Activated CD8-positive, alpha-beta memory T cell treated with anti-CD3 and anti-CD28 coated beads, Interleukin-2, amount 50 U/mL, for 24 hours (primary cell): ENCODE measurements around the gene DUS3L.
A peak's percentile ranks its signal among the peaks of the same experiment; 100 is the strongest.

Experiments used
- DNase-seq: peaks from one replicate; pipeline ENCODE4 v3.0.0-alpha.2; 2020; ENCODE audit errors: extremely low read depth

Gene DUS3L

DNA sequence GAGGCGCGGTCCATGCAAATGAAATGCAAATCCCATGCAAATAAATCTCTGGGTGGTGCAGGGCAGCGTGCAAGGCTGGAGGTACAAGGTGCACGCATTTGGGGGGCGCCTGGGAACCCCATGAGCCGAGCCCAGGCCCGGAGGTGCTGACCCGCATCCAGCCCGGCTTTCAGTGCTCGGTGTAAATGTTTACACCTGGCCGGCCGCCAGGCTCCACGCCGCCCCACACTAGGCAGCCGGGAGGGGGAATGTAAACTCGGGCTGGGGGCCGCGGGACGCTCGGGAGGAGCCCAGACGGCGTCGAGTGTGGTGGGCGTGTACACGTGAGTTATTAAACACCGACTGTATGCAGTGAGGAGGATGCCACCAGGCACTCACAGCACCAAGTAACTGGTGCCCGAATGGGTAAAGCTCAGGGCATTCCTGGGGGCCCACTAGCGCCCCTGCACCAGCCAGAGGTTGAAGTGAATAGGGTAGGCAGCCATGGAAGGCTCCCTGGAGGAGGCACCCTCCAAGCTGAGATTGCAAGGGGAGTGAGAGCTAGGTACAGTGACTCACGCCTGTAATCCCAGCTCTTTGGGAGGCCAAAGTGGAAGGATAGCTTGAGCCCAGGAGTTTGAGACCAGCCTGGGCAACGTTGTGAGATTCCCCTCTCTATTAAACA, 31.4 kb upstream of the DUS3L start:
- DNase-seq: no peak

DNA sequence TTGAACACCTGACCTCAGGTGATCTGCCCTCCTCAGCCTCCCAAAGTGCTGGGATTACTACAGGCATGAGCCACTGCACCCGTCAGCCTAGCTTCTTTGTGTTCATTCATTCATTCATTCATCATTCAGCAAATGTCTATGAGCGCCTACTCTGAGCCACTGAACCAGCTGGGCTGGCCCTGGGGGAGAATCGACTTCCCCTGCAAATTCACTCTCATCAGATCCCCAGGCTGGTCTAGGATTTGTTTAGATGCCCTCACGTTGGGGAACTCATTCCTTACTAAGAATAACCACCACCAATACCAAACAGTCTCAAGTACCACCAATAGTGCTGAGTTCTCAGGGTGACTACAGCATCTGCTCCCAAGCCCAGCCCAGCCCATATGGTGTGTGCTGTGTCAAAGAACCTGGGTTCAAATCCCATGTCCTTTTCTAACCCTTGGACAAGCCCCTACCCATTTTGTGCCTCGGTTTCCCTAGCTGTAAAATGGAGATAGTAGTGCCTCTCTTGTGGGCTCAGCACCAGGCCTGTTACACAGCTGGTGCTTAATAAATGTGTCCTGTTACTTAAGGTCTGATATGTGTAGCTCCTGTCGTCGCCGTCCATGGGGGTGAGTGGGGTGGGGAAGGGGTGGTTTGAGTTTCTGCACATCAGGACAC, 30.7 kb upstream of the DUS3L start:
- DNase-seq: no peak

DNA sequence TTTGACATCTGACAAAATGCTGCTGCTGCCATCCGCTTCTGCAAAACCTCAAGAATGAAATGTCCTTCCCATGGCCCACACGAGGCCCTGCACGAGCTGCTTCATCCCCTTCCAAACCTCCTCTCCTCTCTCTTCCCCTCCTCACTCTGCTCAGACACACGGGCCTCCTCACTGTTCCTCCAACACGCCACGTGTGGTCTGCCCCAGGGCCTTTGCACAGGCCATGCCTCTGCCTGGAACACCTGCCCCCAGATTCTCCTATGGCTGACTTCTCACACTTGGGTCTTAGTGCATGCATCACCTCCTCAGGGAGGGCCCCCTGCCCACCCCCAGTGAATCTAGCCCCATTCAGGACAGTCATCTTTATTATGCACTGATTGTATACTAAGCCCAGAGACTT, 29.8 kb upstream of the DUS3L start:
- DNase-seq: no peak

DNA sequence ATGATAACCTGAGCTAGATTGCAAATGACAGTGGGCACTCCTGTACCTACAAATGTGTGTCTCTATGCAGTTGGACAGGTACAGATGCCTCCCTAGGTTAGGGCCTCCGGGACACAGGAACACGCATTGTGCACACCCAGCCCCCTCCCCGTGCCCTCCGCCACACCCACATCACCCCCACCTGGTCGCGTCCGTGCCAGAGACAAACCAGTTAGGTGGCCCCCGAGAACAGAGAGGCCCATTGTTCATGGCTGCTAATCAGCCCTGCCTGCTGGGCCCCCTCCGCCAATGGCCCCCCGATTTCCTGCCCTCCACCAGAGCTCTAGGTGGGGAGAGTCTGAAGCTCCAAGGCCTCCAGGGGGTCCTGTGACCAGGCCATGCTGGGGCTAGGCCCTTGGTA, 27.6 kb upstream of the DUS3L start:
- no peak for DNase-seq

DNA sequence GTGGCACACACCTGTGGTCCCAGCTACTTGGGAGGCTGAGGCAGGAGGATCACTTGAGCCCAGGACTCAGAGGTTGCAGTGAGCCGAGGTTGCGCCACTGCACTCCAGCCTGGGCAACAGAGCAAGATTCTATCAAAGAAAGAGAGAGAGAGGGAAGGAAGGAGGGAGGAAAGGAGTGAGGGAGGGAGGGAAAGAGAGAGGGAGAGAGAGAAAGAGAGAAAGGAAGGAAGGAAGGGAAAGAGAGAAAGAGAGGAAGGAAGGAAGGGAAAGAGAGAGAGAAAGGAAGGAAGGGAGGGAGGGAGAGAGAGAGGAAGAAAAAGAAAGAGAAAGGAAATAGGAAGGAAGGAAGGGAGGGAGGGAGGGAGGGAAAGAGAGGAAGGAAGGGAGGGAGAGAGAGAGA, 26.3 kb upstream of the DUS3L start:
- DNase-seq: no peak

DNA sequence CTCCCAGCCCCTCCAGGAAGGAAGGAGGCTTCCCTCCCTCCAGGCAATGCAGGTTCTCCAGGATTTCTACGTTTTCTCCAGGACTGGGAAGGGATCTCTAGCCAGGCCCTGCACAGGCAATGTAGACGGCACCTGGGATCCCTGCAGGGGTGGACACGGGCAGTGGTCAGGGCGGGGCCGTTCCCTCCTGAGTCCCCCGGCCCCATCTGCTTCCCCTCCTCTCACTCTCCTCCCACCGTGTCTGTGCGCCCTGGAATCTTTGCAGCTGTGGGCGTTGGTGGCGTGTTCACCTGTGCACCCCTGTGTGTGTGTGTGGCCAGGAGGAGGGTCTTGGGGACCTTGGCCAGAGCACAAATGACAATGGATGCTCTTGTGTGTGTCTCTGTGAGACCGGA, 23.9 kb upstream of the DUS3L start:
- no peak for DNase-seq

DNA sequence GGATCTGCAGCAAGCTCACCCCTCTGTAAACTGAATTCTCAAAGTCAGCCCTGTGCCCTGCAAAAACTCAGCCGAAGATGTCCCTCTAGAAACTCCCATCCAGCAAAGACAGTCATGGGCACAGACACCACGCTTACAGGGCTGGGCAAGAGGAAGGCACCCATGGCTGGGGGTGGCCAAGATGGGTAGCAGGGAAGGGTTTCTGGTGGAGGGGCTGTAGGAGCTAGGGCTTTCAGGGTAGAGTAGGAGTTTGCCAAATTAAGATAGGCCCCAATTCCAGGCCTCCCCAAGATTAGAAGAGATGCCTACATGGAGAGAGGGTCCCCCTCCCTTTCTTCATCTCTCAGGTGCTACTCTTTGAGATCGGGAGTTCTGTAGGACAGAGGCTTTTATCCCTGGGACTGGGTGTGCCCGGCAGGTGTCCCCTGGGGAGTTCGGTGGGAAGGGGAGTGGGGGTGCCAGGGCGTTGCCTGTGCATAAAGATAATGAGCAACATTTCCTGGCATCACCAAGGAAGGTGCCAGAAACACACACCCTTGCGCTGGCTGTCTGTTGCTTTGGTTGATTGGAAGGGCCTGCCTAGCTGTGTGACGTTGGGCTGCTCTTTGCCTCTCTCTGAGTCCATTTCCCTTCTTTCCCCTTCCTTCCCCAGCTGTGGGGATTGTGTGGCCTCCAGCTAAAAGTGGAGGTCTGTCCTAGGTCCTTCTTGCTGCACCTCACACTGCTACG, 23.3 kb upstream of the DUS3L start:
- no peak for DNase-seq

DNA sequence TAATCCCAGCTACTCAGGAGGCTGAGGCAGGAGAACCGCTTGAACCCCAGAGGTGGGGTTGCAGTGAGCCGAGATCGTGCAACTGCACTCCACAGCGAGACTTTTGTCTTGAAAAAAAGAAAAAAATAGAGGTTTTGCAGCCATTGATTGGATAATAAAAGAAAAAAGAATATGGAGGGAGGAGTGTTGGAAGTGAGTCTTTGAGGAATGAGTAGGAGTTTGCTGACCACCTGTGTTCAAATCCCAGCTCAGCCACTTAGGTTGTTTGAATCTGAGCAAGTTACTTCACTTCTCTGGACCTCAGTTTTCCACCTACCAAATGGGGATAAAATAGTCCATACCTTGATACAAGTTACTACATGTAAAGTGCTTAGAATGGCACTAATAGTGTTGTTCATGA, 20.2 kb upstream of the DUS3L start:
- DNase-seq: no peak

DNA sequence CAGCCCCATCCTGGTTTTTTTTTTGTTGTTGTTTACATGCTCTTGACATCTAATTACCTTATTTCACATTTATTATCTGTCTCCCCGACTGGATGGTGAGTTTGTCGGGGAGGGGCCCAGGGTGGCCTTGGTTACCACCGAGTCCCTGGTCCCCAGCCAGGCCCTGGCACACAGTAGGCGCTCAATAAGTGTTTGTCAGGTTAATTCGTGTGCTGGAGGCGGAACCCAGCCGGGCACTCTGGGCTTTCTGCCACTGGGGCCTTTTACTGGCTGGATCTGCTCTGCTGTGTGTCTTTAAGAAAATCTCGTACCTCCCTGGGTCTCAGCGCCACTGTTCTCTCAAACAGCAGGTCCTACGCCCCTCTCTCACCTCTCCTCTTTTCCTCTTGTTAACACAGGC, 18.5 kb upstream of the DUS3L start:
- DNase-seq: no peak

DNA sequence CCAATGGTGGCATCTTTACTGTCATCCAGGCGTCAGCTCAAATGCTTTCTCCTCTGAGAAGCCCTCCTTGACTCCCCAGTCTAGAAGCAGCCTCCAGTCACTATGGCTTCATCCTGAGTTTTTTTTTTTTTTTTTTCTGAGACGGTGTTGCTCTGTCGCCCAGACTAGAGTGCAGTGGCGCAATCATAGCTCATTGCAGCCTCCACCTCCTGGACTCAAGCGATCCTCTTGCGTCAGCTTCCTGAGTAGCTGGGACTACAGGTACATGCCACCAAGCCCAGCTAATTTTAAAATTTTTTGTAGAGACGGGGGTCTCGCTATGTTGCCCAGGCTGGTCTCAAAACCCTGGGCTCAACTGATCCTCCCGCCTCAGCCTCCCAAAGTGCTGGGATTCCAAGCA, 18.1 kb upstream of the DUS3L start:
- no peak for DNase-seq

DNA sequence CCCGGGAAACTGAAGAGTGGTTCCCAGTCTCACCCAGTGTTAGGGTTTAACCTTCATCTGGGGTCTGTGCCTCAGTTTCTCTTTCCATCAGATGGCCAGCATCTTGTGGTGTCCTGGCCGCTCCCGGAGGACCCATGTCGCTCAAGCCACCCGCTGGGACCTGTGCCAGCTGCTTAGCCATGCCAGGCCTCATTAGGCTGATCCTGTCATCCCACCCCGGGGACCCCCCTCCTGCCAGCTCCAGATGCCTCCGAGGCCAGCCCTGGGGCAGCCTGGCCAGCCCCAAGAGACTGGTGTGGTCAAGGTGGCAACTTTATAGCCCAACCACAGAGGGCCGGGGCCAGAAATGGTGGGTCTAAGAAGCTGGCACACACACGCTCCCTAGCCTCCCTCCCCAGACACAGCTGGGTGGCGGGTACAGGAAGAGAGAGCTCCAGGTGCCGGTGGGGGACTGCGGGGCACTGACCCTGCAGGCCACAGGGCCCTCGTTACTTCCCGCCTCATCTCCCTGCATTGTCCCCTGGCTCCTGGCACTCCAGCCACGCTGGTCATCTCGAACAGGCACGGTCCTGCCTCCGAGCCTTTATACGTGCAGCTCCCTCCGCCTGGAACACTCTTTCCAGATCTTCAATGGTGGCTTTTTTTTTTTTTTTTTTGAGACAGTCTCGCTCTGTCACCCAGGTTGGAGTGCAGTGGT, 17.3 kb upstream of the DUS3L start:
- DNase-seq: no peak

DNA sequence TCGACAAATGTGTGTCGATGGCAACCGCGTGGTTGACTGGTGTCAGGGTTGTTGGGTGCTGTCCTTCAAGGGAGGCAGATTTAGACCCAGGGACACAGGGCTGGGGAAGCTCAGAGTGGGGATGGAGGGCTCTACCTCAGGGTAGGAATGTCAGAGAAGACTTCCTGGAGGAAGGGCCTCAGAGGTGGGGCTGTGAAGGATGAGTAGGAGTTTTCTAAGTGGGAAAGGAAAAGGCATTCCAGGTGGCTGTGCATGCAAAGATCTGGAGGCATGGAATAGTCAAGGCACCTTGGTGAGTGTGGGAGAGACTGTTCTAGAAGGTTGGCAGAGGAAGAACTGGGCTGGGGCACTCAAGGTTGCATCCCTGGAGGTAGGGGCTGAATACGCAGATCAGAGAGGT, 15.9 kb upstream of the DUS3L start:
- DNase-seq: no peak

DNA sequence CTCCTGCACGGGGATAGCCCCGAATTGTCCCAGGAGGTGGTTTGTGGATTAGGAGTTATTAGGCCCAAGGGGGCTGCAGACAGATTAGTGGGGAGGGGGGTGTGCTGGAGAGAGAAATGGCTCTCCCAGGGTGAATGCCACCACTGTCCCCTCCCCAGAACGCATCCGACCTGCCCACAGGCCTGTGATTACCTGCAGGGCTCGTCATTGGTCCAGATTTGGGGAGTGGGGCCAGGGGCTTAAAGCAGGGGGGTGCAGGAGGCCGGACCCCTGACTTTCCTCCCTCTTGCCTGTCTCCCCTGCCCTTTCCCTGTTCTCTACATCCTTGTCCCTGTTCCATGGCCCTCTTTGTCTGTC, 15.1 kb upstream of the DUS3L start:
- no peak for DNase-seq

DNA sequence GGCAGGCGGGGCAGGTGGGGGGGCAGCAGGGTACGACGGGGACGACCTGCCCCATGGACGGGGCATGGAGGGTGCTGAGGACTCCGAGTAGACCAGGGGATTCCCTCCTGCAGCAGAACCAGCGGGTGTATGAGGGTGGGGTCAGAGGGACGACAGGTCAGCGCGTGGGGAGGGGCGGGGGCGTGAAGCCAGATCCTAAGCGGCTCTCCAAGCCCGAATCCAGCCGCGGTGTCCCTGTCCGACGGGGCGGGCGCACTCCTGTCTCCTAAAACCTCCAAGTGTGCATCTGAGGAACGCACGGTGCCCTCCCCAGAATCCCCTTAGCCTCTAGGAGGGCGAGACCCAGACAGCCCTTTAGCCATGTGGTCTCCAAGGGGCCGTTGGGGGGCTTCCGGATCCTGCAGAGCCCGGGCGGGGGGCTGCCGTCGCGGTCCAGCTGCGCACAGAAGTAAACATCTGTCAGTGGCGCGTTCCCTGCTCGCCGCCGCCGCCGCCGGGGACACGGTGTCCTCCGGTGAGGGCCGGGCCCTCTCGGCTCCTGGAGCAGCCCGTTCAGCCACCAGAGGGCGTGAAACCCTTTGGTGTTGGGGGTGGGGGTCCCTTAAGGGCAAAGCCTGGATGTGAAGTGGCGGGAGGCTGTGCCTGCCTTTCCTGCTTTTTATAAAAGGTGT, 14.6 kb upstream of the DUS3L start:
- no peak for DNase-seq

DNA sequence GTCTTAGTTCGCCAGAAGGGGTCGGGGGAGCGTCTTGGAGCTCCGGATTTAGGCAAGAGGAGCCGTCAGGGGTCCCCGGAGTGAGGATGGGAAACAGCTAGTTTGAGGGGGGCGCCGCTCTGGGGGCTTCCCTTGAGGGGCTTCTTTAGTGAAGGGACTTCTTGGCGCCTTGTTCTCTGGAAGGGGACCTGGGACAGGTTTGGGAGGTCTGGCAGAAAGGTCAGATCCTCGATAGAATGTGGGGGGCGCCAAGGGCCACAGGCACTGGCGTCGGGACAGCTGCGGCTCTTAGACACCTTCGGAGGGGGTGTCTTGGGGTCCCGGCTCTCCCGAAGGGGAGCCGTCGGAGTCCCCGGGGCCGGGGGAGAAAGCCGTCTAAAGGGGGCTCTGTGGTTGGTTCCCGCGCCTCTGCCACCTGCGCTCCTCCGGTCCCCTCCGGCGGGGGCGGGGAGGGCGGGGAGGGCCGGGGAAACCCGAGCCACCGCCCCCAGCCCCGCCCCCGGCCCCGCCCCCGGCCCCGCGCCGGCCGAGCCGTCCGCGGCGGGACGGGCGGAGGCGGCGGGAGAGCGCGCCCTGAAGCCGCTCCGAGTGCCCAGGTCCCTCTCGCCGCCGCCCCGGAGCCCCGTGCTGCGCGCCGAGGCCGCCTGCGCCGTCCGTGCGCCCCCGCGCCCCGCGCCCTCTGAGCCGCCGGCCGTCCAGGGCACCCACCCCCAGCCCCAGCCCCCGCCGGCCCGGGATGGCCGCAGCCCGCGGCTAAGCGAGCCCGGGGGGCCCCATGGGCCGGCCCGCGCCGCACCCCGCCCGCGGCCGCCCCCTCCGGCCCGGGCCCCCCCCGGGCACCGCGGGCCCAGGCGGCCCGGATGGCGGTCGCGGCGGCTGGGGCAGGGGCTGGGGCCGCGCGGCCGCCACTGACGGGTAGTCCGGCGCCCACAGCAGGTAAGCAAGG, 13.8 kb upstream of the DUS3L start, which contains the start of gene NRTN:
Gene NRTN, plus strand, starts transcription at position 552 of the 946 bp plus-strand sequence. CDS start 19,099 bp downstream, outside the sequence.
- no peak for DNase-seq

DNA sequence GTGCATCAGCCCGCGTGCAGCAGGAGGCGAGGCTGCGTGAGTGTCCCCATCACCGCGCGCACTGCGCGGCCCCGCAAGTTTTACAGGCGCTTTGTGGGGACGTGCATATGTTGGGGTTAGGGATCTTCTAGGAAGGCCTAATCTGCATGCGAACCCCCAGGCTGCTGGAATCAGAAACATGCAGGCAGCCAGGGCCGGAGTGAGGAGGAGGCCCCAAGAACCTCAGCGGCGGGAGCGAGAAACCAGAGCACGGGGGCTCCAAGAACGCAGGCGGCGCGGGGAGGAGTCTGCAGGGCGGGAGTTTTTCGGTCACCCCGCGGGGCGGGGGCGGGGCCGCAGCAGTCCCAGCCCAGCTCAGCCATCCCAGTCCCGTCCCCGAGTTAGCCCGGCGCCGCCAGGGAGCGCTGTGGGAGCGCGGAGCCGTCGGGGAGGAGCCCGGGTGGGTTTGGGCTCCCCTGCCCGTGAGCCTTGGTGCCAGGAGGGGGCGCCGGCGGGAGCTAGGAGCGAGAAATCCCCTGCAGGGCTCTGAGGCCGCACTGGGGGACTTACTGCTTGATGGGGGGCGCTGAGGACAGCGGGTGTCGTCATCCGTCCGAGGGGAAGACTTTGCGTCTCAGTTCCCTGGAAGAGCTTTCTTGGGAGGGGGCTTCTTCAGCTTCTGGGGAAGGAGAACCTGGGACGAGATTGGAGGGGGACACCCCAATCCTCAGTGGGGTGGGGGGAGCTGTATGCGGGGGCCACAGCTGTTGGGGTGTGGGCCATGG, 13.0 kb upstream of the DUS3L start:
- DNase-seq: peak; percentile 82

DNA sequence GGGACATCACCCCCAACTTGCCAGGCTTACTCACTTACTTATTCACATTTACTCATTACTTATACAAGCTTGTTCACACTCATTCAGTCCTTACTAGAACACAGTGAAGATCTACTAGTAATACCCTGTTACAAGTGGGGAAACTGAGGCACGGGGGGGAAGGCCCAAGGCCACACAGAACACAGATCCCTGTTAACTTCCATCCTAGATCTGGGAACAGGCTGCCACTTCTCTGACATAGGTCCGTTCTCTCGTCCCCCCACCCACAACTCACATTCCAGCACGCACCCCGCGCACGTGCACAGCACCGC, 12.4 kb upstream of the DUS3L start:
- DNase-seq: no peak

DNA sequence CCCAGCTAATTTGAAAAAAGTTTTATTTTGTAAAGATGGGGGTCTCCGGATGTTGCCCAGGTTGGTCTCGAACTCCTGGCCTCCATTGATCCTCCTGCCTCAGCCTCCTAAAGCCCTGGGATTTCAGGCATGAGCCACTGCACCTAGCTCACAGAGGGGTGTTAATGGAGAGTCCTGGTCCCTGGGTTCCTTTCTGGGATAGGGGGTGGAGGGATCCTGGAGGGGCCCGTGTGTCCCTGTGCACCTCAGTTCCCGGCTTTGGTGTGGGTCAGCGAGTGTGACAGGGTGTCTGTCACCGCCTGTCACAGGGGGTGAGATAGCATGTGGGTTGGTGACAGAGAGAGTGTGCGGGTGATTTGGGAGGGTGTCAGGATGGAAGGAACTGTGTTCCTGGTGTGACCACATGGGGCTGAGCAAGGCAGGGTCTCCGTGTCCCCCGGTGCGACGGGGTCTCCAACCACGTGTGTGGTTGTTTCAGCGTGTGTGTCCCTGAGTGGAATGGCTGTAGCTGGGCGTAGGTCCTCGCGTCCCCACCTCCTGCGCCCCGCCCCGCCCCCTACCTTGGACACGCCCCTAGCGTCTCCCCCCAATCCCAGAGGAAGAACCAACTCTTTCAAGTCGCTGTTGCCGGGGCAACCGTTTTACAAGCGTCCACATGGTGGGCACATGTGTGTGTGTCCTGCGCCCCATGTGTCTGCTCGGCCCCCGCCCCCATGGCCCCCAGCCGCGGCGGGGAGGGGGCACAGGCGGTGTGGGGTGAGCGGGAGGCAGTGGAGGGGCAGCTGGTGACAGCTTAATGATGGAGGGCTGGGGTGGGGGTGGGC, 11.0 kb upstream of the DUS3L start:
- DNase-seq: no peak
